Inferior parietal cortex (tissue), 1 donor: ENCODE results near the gene GLIPR1L2.
"Not testable (repeated sequence)": the region's sequence is repeated elsewhere in the genome, so short reads cannot be mapped to it uniquely, and the experiment has no call there.

ENCODE experiments used
- DNase-seq: peaks from one replicate; pipeline ENCODE4 v3.0.0-alpha.2; 2016; ENCODE audit errors: extremely low spot score

The GLIPR1L2 gene

DNA sequence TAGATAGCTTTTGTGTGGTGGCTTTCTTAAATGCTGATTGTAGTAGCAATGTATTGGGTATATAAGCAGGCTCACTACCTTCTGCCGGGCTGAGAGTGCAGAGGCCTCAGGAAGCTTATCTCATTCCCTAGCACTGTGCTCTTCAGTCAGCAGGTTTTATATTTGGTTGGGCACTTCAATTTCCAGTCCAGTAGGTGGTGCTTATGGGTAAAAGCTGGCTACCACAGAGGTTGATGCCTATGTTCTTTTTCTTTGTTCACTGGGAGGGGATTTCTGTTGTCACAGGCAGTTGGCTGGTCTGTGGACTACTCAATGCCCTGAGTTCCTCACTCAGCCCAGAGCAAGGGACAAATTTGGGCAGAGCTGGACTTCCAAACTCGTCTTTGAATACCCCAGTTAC lies 46.7 kb downstream of the GLIPR1L2 start:
- DNase-seq = no peak

DNA sequence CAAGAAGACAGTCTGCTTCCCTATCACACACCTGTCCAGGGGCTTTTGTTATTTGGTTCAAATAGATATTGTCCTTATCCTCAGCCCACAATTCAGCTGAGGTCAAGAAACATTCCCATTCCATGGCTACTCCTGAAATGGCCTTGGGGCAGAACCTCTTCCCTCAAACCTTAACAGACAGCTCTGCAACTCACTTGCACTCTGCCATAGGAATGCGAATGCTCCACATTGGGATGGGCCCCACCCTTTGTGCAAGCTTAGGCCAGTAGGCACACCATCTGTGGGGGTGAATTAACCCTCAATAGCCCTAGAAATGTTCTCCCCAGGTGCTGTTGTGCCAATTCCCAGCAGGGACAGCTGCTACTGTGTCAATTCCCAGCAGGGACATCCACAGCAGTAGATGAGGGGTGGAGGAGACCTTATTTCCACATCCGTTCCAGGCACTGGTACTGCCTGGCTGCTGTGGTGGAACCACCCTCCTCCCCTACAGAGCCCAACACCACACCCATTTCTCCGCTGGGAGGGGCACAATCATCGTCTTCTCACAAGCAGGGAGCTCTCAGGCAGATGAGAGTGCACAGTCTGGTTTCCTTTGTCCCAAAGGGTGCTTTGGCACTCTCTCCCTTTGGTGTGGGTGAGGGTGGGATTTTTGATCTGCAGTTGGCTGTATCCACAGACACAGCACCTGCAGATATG lies 47.3 kb downstream of the GLIPR1L2 start:
- DNase-seq = no peak

- DNase-seq = no peak
These were observed 48.2 kb downstream of the GLIPR1L2 start for GRCh38 chr12:75439048-75439447.

- no peak for DNase-seq
These were observed 49.0 kb downstream of the GLIPR1L2 start for GRCh38 chr12:75439930-75440329.

- DNase-seq = not testable (repeated sequence)
These were observed 51.0 kb downstream of the GLIPR1L2 start for GRCh38 chr12:75441687-75442449.

DNA sequence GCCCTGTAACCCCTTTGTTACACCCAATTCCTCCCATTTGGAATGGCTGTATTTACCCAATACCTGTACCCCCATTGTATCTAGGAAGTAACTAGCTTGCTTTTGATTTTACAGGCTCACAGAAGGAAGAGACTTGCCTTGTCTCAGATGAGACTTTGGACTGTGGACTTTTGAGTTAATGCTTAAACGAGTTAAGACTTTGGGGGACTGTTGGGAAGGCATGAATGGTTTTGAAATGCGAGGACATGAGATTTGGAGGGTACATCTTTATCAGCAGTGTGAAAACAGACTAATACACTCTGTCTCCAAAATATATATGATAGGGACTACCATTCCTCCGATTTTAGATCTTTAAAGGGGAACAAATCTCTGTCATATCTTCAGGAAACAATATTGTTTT lies 51.6 kb downstream of the GLIPR1L2 start:
- DNase-seq = not testable (repeated sequence)

GRCh38 chr12:75443709-75444108 lies 52.8 kb downstream of the GLIPR1L2 start:
- DNase-seq = no peak

DNA sequence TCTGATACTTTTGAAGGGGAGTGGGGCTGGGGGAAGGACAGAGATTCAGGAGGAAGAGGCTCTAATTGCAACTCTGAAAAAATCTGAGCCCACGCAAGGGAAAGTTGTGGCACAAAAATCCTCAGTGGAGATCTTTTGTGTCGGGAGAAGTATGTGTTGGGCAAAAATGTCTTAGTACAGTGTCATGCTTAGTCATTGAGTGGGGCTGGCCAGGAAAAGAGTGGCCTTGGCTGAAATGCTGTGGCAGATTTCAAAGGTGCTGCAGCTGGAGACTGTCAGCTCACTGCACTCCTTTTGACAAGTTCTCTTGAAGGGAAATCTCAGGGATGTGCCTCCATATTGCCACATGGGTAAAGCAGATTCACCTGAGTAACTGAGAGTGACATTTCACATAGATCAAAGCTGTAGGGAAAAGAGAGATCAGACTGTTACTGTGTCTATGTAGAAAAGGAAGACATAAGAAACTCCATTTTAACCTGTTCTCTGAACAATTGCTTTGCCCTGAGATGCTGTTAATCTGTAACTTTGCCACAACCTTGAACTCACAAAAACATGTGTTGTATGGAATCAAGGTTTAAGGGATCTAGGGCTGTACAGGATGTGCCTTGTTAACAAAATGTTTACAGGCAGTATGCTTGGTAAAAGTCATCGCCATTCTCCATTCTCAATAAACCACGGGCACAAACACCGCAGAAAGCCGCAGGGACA lies 53.7 kb downstream of the GLIPR1L2 start:
- DNase-seq = no peak

DNA sequence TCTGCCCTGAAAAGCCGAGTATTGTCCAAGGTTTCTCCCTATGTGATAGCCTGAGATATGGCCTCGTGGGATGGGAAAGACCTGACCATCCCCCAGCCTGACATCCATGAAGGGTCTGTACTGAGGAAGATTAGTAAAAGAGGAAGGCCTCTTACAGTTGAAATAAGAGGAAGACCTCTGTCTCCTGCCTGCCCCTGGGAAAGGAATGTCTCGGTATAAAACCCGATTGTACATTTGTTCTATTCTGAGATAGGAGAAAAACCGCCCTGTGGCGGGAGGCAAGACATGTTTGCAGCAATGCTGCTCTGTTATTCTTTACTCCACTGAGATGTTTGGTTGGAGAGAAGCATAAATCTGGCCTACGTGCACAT lies 54.2 kb downstream of the GLIPR1L2 start:
- DNase-seq = not testable (repeated sequence)

- no peak for DNase-seq
These were observed 56.0 kb downstream of the GLIPR1L2 start for GRCh38 chr12:75446857-75447256.

DNA sequence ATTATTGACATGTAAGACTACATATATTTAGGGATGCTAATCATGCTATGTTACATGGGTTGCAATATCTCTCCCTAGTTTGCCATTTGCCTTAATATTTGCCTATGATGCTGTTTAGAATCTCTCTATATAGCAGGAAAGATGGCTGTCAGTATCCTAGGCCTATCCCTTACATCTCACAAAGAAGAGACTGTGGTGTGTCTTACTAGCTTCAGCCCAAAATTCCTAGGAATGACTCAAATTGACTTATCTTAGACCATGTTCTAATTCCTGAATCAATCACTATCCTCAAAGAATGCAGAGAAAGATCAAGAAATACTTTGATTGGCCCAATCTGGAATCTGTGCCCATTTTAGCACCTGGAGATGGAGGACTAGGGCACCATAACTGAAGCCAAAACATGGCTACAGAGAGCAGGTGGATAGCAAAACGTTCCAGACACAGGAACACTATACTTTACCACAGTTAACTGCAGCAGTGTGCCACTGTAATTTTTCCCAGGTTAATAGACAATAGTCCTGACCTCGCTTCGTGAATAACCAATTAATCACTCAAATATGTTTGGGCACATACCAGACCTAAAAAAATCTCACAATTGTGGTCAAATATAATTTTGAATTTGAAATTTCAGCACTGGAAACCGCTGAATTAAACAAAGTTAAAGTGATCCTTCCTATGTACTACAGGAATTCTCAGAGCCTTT lies 57.0 kb downstream of the GLIPR1L2 start:
- no peak for DNase-seq

DNA sequence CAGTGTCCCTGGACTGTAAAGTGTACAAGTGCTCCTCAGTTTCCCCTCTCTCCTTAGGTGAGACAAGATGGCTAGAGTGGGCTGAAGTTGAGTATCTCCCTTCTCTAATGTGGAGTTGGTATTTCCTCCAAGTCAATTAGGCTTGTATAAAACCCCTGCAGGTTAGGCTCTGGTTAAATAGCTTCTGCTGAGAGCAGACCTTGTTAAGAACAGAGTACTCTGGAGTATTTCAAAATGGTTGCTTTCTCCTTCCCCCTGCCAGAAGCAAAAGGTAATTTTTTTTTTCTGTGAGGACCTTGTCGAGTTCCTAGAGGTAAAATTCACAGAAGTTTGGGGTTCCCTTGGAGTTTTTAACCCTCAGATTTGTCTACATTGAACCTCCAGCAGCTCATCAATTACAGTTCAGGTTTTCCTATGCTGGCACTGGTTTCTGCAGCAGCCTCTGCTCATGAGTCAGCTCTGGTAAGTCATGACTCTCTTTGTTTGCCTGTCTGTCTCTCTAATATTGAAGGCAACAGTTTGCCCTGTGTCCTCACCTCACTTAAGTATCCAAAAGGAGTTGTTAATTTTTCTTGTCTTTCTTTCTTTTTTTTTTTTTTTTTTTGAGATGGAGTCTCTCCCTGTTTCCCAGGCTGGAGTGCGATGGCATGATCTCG lies 61.9 kb downstream of the GLIPR1L2 start:
- no peak for DNase-seq

DNA sequence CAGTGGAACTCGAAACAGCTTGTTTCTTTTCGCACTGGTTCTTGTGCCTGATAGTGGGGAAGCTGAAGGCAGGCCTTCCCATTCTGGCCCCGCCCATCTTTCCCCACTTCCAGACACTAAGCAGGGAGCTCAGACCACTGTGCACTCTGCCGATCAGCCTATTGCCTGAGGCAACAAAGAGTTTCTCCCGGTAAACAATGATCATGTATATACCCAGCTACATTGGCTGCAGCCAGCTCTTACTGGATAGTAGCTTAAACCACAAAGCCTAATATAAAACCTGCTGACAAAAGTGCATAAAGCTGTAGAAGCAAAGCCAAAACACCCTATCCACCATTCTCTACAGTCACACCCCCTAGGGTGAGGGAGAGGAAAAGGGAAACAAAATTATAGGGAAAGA lies 65.0 kb downstream of the GLIPR1L2 start:
- no peak for DNase-seq

DNA sequence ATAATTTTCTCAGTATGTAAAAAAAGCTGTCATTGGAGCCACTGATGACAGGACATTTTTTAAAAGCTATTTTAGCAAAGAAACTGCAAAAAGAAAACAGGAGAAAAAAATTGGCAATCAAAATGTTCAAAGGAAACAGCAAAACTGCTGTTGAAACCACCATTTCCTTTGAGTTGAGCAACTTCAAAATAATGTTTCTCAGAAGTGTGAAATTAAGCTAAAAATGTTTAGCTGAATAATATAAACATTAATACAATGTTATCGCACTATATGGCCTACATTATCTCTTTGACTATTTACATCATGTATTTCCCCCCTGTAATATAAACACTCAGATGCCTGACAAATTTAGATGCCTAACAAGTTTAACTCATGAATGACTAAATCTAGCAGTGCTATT lies 66.3 kb downstream of the GLIPR1L2 start:
- no peak for DNase-seq

DNA sequence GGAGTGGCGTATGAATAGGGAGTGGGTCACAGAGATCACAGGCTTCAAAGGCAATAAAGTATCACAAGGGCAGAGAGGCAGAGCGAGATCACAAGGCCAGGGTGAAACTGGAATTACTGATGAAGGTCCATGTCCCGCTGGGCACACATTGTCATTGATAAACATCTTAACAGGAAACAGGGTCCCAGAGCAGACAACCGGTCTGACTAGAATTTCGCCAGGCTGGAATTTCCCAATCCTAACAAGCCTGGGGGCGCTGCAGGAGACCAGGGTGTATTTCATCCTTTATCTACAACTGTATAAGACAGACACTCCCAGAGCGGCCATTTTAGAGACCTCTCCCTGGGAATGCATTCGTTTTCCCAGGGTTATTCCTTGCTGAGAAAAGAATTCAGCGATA lies 67.0 kb downstream of the GLIPR1L2 start:
- not testable (repeated sequence) for DNase-seq

GRCh38 chr12:75459755-75460154 lies 68.9 kb downstream of the GLIPR1L2 start:
- DNase-seq = no peak

GRCh38 chr12:75460204-75460603 lies 69.3 kb downstream of the GLIPR1L2 start:
- DNase-seq = no peak

DNA sequence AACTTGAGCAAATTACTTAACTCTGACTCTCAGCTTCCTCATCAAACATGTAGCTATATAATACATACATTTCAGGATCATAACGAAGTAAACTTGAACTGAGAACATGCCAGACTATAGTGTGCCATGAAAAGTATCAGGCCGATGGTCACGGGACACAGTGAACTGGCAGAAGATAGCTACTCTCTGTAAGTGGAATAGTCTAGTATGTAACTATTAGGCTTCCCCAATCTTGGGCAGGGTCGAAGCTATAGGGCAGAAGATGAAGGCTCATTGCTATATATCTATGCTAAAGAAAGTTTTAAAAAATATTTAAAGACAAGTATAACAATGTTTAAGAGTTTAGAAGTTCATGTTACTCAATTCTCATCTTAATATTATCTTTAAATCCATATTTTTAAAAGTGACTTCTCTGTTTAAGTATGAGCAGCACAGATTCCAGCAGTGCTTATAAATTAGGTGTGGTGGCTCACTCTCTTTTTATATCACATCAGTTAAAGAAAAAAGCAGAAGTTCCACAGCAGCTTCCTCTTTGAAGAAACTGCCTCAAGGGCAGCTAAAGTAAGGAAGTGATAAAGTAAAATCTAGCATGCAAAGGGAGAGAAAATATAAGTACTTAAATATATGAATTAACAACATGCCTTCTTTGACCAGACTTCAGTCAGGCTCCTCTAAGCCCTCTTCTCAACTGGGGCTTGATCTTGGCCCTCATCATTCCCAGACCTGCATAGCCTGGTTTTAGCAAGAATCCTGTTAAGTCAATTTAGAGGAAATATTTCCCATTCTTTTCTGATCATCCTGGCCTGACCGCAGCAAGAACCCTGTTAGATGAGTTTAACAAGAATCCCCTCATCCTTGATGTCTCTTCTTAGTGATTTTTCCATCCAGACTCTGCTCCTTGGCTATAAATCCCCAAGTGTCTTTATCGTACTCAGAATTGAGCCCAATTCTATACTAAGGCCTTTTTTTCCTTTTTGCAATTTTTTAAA lies 81.3 kb downstream of the GLIPR1L2 start:
- no peak for DNase-seq

DNA sequence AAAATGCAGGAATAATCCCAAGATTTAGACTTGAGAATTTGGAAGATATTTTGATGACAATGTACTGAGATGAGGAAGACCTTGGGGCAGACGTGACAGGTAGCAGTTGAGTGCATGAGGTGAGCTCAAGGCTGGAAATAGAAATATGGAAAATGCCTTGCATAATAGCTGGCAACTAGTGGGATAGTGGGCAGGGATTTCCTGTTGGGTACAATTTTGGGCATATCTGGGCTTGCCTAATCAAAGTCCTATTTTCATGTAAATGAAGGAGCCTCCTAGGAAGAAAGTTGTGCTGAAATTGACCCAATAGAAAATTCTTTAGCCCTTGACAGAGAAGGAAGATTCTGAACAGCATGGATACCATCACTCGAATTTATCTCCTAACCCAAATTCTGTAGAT lies 83.2 kb downstream of the GLIPR1L2 start:
- DNase-seq = no peak

- DNase-seq = no peak
These were observed 85.2 kb downstream of the GLIPR1L2 start for GRCh38 chr12:75476071-75476470.
